Activated T-cell treated with anti-CD3 and anti-CD28 coated beads, Interleukin-2, amount 50 U/mL, for 1 hour (primary cell): ENCODE results near the gene LRRC3B.

Source experiments
- DNase-seq: peaks from one replicate; pipeline ENCODE4 v3.0.0-alpha.2; 2020

The LRRC3B gene

GRCh38 chr3:26713091-26713490 is 90.5 kb downstream of the LRRC3B start:
- DNase-seq: no peak

DNA sequence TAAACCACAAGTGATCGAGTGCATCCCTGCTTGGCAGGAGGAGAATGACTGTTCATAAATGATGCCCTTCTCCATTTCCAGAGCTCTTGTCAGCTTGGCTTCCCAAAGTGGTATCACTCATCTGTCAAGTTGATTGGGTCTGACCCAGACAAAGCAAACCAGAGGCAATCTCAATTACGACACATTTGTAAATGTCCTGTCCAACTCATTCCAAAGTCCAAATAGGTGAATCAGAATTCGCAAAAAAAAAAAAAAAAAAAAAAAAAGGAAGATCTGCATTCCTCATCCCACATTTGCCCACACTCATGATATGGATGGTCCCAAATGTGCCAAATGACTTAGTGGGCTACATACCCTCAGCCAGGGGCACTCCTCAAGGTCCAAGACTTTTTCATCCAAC is 91.9 kb downstream of the LRRC3B start:
- DNase-seq: no peak

GRCh38 chr3:26715431-26715830 is 92.9 kb downstream of the LRRC3B start:
- DNase-seq: no peak

- DNase-seq: no peak
Observed at GRCh38 chr3:26718315-26718714, 95.7 kb downstream of the LRRC3B start.

- no peak for DNase-seq
Observed at GRCh38 chr3:26719134-26719533, 96.6 kb downstream of the LRRC3B start.

DNA sequence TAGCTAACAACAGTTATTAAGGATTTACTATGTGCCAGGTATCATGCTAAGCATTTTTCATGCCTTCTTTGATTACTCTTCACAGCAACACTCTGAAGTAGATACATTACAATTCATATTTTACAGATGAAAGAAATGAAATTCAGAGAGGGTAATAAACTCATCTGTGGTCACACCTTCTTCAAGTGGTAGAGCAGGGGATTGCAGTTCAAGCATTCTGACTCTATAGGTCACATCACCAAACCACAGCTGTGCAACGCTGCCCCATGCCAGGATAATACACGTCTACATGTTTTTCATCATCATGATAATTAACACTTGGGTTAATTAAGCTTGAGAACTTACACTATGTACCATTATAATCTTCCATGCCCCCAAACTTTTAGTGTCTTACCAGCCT is 98.5 kb downstream of the LRRC3B start:
- DNase-seq: no peak

DNA sequence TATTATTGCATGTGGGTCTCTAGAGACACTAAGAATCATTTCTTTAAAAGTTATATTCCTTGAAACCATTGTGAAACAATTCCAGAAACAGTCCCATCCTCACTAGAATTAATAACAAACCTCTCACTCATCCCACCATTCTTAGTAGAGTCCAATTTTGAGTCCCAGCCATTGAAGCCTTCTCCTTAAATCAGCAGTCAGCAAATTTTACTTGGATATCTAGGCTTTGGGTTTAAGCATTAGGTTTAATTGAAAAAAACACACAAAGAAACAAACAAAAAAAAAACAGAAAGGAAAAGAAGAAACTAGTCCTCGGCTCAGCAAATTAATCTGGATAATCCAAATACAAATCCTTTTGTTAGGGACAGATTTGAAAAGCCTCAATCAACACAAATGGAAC is 109.3 kb downstream of the LRRC3B start:
- DNase-seq: no peak

- DNase-seq: no peak
Observed at GRCh38 chr3:26750263-26750662, 127.7 kb downstream of the LRRC3B start.

- DNase-seq: no peak
Observed at GRCh38 chr3:26752466-26752865, 129.9 kb downstream of the LRRC3B start.

DNA sequence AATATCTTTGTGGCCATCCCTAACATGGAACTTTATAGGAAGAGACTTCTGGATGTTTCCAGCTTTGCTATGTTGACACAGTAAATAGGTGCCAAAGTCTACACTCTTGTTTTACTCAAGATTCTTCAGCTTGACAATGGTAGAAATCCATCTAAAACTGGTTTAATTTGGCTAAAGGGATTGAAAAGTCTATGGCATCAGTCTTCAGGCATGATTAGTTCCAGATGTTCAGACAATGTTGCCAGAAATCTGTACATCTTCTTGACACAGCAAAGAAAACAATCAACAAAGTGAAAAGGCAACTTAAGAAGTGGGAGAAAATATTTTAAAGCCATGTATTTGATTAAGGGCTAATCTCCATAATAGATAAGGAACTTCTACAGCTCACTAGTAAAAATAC is 130.5 kb downstream of the LRRC3B start:
- no peak for DNase-seq

DNA sequence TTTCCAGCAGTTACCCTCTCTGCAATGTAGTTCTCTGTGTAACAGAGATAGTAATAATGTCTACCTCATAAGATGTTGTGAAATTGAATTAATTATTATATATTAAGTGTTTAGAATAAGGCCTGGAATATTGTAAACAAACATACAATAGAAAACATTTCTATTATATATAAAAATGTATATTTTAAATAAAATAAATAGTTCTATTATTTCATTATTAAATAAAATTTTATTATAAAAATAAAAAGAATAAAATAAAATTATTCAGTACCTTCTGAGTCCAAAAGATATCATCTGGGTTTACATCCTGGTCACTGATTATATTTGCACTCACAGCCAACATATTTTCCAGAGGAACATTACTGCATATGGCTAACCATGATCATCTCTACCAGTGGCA is 135.4 kb downstream of the LRRC3B start:
- DNase-seq: no peak
